ENCODE data around the gene CEP89.

DNA sequence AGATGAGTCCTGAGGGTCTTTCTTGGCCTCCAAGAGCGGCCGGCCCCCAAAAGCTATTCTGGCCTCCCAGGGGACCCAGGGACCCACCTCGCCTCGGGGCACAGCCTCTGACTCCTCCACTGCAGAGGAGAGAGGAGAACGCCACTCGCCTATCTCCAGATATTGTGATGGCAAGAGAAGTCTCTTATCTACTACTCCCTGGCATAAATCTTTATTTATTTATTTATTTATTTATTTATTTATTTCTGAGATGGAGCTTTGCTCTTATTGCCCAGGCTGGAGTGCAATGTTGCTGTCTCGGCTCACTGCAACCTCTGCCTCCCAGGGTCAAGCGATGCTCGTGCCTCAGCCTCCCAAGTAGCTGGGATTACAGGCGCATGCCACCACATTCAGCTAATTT, 113.2 kb downstream of the CEP89 start:
- TF ChIP-seq, protein P1, sequence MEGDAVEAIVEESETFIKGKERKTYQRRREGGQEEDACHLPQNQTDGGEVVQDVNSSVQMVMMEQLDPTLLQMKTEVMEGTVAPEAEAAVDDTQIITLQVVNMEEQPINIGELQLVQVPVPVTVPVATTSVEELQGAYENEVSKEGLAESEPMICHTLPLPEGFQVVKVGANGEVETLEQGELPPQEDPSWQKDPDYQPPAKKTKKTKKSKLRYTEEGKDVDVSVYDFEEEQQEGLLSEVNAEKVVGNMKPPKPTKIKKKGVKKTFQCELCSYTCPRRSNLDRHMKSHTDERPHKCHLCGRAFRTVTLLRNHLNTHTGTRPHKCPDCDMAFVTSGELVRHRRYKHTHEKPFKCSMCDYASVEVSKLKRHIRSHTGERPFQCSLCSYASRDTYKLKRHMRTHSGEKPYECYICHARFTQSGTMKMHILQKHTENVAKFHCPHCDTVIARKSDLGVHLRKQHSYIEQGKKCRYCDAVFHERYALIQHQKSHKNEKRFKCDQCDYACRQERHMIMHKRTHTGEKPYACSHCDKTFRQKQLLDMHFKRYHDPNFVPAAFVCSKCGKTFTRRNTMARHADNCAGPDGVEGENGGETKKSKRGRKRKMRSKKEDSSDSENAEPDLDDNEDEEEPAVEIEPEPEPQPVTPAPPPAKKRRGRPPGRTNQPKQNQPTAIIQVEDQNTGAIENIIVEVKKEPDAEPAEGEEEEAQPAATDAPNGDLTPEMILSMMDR (IDR thresholded peaks at IDR 0.05; ENCODE audit: low read depth, low read length, poor library complexity, severe bottlenecking): no peak
- TF ChIP-seq EZH2phosphoT487 (IDR thresholded peaks at IDR 0.05; ENCODE audit: borderline replicate concordance, low read length): no peak

Data from DOHH2 (cell line).